Hindlimb muscle (tissue), 1 donor: Measurements from ENCODE around the gene NRG3. TPM values are rescaled to one million over a fixed set of nuclear protein-coding genes. Genes with fewer than 3 reads are reported as not detected.
A peak's percentile ranks its signal among the peaks of the same experiment; 100 is the strongest.

Source experiments
- DNase-seq: peaks from one replicate; pipeline ENCODE4 v3.0.0-alpha.2; 2013
- polyA plus RNA-seq: library from polyadenylated mRNA; unstranded; fragments of 120-200 nt; gene quantifications from one replicate; pipeline ENCODE4 v1.2.1, GENCODE V29; 2013; ENCODE audit not compliant: insufficient read length

NRG3 gene
- polyA plus RNA-seq, 1 donor = 0.19 TPM

DNA sequence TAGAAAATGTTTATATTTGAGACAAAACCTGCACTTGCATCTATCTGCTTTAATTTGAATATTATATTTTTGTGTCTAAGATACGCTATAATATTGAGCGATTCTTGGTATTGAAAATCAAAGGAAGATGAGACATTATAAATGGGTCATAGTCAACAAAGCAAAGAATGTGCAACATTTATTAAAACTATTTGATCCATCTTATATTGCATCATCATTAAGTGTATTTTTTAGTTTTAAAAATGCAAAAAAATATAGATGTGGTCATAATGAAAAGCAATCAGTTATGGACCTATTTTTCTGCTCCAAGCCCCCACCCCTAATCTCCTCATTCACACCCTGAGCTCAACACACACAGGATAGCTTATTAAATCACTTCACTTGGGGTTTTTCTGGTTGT, 847.3 kb downstream of the NRG3 start:
- no peak for DNase-seq

GRCh38 chr10:82736305-82736704, 861.3 kb downstream of the NRG3 start:
- no peak for DNase-seq

- no peak for DNase-seq
These were observed 862.6 kb downstream of the NRG3 start for GRCh38 chr10:82737549-82737948.

GRCh38 chr10:82738592-82738991, 863.6 kb downstream of the NRG3 start:
- no peak for DNase-seq

GRCh38 chr10:82742478-82742877, 867.5 kb downstream of the NRG3 start:
- DNase-seq = no peak

GRCh38 chr10:82742898-82743297, 867.9 kb downstream of the NRG3 start:
- DNase-seq = no peak

DNA sequence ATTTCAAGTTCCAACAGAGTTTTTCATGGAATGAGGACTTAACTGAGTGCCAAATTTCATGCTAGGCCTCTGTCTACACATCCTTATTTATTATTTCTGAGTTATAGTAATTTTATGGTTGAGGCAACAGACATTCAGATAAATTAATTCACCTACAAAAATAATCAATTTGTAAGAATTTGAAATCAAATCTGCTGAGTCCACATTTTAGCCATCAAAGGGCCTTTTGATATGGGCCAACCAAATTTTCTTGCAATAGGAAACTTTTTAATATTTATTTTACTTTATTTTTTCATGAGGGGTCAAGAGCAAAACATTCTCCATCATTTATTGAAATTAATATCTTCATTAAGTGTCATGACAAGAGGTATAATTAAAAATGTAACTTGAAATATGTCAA, 875.5 kb downstream of the NRG3 start:
- DNase-seq = no peak

GRCh38 chr10:82757397-82757796, 882.4 kb downstream of the NRG3 start:
- DNase-seq = no peak

DNA sequence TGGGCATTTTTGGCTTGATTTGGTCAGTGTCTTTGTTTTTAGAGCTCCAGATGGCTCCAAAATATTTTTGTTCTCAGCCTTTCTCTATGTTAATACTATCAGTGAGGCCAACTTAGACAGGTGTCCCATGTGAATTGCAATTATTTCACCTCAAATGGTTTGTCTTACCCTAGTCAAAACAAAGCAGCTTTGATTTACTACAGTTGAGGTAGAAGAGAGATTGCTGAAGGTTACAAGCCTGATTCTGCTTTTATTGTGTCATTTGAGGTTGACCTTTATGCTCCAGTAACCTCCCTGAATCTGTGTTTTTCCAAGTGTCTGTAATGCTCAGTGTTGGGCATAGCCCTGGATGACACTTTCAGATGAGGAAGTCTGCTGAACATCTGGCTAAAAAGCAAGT, 882.9 kb downstream of the NRG3 start:
- DNase-seq = no peak

- DNase-seq = no peak
These were observed 884.1 kb downstream of the NRG3 start for GRCh38 chr10:82759050-82759449.

GRCh38 chr10:82762641-82763040, 887.6 kb downstream of the NRG3 start:
- no peak for DNase-seq

- DNase-seq = no peak
These were observed 893.0 kb downstream of the NRG3 start for GRCh38 chr10:82768040-82768439.

DNA sequence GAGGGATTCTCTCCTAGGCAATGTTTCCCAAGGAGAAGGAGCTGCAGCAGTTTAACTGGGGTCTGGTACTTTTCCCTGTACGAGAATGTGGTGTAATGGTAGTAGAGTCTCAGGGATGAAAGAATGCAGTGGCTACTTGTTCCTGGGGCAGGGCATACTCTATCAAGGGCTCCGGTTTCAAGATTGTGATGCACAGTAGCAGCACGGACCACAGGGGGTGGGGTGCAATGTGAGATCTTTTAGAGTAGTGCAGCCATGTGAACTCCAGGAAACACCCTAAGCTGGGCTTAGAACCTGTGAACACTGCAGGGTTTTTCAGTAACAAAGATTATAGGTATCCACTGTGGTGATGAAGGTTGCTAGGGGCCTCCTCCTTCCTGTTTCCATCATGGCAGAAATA, 903.9 kb downstream of the NRG3 start:
- DNase-seq = no peak

- peak; percentile 3 for DNase-seq
These were observed 921.5 kb downstream of the NRG3 start for GRCh38 chr10:82796510-82796909.

GRCh38 chr10:82801289-82801688, 926.3 kb downstream of the NRG3 start:
- no peak for DNase-seq

- DNase-seq = no peak
These were observed 936.6 kb downstream of the NRG3 start for GRCh38 chr10:82811621-82812020.

GRCh38 chr10:82813856-82814255, 938.9 kb downstream of the NRG3 start:
- no peak for DNase-seq

DNA sequence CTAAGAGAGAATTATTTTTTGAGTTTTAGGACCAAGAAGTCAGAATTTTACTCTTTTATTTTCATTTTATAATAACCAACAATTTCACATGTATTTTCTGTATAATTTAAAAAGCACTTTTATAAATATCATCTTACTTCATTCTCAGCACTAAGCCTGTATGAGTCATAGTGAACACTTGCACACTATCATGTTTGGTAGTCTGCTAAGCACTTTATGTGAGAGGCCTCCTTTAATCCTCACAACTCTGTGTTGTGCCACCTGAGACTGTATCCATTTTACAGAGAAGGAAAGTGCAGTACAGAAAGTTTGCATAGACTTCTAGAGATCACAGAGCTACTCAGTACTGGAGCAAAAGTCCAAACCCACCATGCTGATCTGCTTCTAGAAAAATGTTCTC, 939.6 kb downstream of the NRG3 start:
- DNase-seq = no peak

GRCh38 chr10:82815680-82816079, 940.7 kb downstream of the NRG3 start:
- DNase-seq = no peak

GRCh38 chr10:82817676-82818422, 942.9 kb downstream of the NRG3 start:
- DNase-seq = no peak

DNA sequence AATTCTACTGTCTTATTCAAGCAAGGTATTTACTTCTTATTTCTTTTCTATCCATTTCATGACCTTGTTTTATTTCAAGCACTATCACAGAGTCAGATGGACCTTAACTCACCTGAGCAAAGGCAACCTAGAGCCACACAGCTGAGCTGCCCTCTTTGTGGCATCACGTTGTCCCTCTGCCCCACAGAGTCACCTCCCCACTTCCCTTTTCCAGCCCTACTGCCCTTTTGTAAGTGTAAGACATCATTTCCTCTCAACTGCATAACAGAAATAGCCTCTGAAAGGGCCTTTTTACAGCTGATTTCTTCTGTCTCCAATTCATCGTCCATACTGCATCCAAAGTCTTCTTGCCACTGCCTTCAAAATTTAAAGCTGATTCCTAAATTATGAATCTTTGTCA, 946.0 kb downstream of the NRG3 start:
- no peak for DNase-seq

GRCh38 chr10:82826132-82826531, 951.1 kb downstream of the NRG3 start:
- no peak for DNase-seq

GRCh38 chr10:82827901-82828300, 952.9 kb downstream of the NRG3 start:
- no peak for DNase-seq

- DNase-seq = no peak
These were observed 972.2 kb downstream of the NRG3 start for GRCh38 chr10:82847242-82847641.

DNA sequence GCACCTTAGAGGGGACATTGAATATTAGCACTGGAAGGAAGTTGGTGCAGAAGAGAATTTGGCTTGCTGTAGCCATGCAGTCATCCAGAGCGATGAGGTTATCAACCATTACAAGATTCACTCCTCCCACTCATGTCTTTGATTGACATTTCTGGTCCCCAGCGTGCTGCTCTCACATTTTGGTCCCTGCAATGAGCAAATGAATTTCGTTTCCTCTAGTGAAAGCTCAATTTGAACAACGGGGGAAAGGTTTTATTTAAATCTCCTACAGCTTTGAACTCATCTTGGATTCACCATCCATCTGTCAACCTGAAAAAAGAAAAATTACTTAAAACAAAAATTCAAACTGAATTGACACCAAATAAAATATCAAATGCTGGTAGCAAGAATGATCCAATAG, 975.2 kb downstream of the NRG3 start:
- no peak for DNase-seq
